Regular cardiac myocyte (primary cell): ENCODE results near the gene VLDLR. TPM values are rescaled to one million over a fixed set of nuclear protein-coding genes. Genes with fewer than 3 reads are reported as not detected.

Experiments
- total RNA-seq: library from RNA; depleted of rRNA; stranded (reverse); fragments of >200 nt; gene quantifications from 2 replicates; pipeline ENCODE4 v1.2.3, GENCODE V29; 2014

VLDLR gene
- 7.5 and 30.4 TPM in 2 replicates for total RNA-seq

GRCh38 chr9:2621722-2622460 lies at the start of gene VLDLR:
TSS of gene VLDLR (plus strand) at chr9:2621787. CDS start at chr9:2622190, 403 bp downstream.

Other genes with a start within 250 kb of the VLDLR start
- gene KCNV2, start 95.7 kb downstream of the VLDLR start, total RNA-seq, result not detected in 2 replicates
- 57.5 and 58.3 TPM in 2 replicates for gene PUM3, start 222.3 kb downstream of the VLDLR start, total RNA-seq